H1 (cell line): Measurements from ENCODE around the gene SATB2.

Experiments used
- CEBPB ChIP-seq: IDR thresholded peaks from 2 replicates; pipeline ENCODE4 v1.6.1; 2012; ENCODE audit warnings: low read depth, low read length
- CREB1 ChIP-seq: IDR thresholded peaks from 2 replicates; pipeline ENCODE4 v1.6.1; 2012; ENCODE audit warnings: inconsistent platforms
- CTCF ChIP-seq, 3 experiments: IDR thresholded peaks; 1 replicate in 2 of 3; 2 replicates in 1 of 3; pipeline versions ENCODE4 v1.5.1 to v1.6.1; 2011; ENCODE audit warnings: low read length in 3 of 3, mild to moderate bottlenecking in 3 of 3, inconsistent platforms in 2 of 3, low read depth in 1 of 3, moderate library complexity in 1 of 3; ENCODE audit not compliant: insufficient read depth in 1 of 3; ENCODE audit errors: control extremely low read depth in 1 of 3
- EGR1 ChIP-seq: IDR thresholded peaks from 2 replicates; pipeline ENCODE4 v1.6.1; 2011; ENCODE audit warnings: low read depth, low read length, borderline replicate concordance
- EZH2 ChIP-seq: fragments of 200-600 bp; sonication (generic); IDR thresholded peaks from 2 replicates; pipeline ENCODE4 v1.7.1; 2012; ENCODE audit warnings: low read depth, mild to moderate bottlenecking, moderate library complexity, low read length, inconsistent platforms; ENCODE audit not compliant: severe bottlenecking
- JUND ChIP-seq: IDR thresholded peaks from 2 replicates; pipeline ENCODE4 v1.6.1; 2011; ENCODE audit warnings: mild to moderate bottlenecking, improper control_type of control experiment, low read length
- POLR2A ChIP-seq, 2 experiments: IDR thresholded peaks; 1 replicate in 1 of 2; 2 replicates in 1 of 2; pipeline ENCODE4 v1.6.1; 2011; ENCODE audit warnings: low read depth in 2 of 2, low read length in 2 of 2, mild to moderate bottlenecking in 2 of 2; ENCODE audit errors: control extremely low read depth in 1 of 2
- YY1 ChIP-seq: IDR thresholded peaks from 2 replicates; pipeline ENCODE4 v1.6.1; 2011; ENCODE audit warnings: low read depth, mild to moderate bottlenecking, low read length
- TF ChIP-seq, protein P1 (sequence below): IDR thresholded peaks from 2 replicates; pipeline ENCODE4 v1.6.1; 2012; ENCODE audit warnings: inconsistent platforms
- TF ChIP-seq, protein P2 (sequence below): IDR thresholded peaks from 2 replicates; pipeline ENCODE4 v1.6.1; 2011; ENCODE audit warnings: low read depth, mild to moderate bottlenecking, low read length; ENCODE audit not compliant: insufficient read depth
- TF ChIP-seq, protein P3 (sequence below): IDR thresholded peaks from 2 replicates; pipeline ENCODE4 v1.6.1; 2012; ENCODE audit warnings: low read length, inconsistent platforms

DNA sequence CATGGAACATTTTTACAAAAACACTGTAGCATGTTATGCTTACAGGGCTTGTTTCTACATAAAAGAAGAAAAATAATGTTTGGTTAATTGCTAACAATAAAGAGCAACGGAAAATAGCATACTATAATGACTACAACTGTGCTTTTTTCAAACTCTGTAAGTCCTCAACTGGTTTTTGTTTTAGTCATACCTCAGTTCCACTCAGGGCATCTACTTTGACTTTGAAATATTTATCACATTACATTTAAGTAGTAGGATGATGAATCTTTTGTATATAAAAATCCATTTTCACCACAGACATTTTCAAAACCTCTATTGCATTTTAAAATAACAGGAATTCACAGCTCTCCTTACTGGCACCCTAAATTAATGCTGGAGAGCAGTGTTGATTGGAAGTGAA is 8.3 kb downstream of the SATB2 start:
- TF ChIP-seq CREB1 (no peak), CTCF (IDR thresholded peaks at IDR 0.05; ENCODE audit: control extremely low read depth in 1 of 3, insufficient read depth in 1 of 3, low read depth in 1 of 3, low read length in 3 of 3) (no peak), CEBPB (no peak), YY1 (no peak), EZH2 (no peak), POLR2A (IDR thresholded peaks at IDR 0.05; ENCODE audit: control extremely low read depth in 1 of 2, low read depth in 2 of 2, low read length in 2 of 2) (no peak), EGR1 (no peak), JUND (no peak)
- TF ChIP-seq, protein P1, sequence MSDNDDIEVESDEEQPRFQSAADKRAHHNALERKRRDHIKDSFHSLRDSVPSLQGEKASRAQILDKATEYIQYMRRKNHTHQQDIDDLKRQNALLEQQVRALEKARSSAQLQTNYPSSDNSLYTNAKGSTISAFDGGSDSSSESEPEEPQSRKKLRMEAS, result no peak
- TF ChIP-seq, protein P2, sequence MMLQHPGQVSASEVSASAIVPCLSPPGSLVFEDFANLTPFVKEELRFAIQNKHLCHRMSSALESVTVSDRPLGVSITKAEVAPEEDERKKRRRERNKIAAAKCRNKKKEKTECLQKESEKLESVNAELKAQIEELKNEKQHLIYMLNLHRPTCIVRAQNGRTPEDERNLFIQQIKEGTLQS, result no peak
- TF ChIP-seq, protein P3, sequence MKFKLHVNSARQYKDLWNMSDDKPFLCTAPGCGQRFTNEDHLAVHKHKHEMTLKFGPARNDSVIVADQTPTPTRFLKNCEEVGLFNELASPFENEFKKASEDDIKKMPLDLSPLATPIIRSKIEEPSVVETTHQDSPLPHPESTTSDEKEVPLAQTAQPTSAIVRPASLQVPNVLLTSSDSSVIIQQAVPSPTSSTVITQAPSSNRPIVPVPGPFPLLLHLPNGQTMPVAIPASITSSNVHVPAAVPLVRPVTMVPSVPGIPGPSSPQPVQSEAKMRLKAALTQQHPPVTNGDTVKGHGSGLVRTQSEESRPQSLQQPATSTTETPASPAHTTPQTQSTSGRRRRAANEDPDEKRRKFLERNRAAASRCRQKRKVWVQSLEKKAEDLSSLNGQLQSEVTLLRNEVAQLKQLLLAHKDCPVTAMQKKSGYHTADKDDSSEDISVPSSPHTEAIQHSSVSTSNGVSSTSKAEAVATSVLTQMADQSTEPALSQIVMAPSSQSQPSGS, result no peak
